Neural cell (in vitro differentiated cells): ENCODE data around the gene ANKRD33B.

Source experiments
- EP300 ChIP-seq: fragments of 450-650 bp; conservative IDR thresholded peaks from 2 replicates; pipeline ENCODE4 v1.6.1; 2014; ENCODE audit warnings: antibody characterized with exemption, mild to moderate bottlenecking, moderate library complexity; ENCODE audit not compliant: poor library complexity, severe bottlenecking
- EZH2 ChIP-seq: fragments of 200-600, 300-800 bp; shearing (Covaris generic), sonication (generic); IDR thresholded peaks from 2 replicates; pipeline ENCODE4 v1.6.1; 2014; ENCODE audit warnings: antibody characterized with exemption, low read length, borderline replicate concordance, mild to moderate bottlenecking; ENCODE audit not compliant: insufficient read depth, poor library complexity, severe bottlenecking
- MXI1 ChIP-seq: fragments of 450-650 bp; conservative IDR thresholded peaks from 2 replicates; pipeline ENCODE4 v1.6.1; 2014; ENCODE audit warnings: antibody characterized with exemption, mild to moderate bottlenecking; ENCODE audit not compliant: poor library complexity, severe bottlenecking
- POLR2AphosphoS5 ChIP-seq: IDR thresholded peaks from 2 replicates; pipeline ENCODE4 v1.6.1; 2012
- RAD21 ChIP-seq: fragments of 450-650 bp; conservative IDR thresholded peaks from 2 replicates; pipeline ENCODE4 v1.6.1; 2014; ENCODE audit warnings: antibody characterized with exemption, mild to moderate bottlenecking, moderate library complexity
- SMC3 ChIP-seq: fragments of 450-650 bp; conservative IDR thresholded peaks from 2 replicates; pipeline ENCODE4 v1.6.1; 2014; ENCODE audit warnings: antibody characterized with exemption, mild to moderate bottlenecking, moderate library complexity; ENCODE audit not compliant: poor library complexity
- TAF1 ChIP-seq: IDR thresholded peaks from 2 replicates; pipeline ENCODE4 v1.6.1; 2012; ENCODE audit warnings: low read depth
- TF ChIP-seq, protein P1 (sequence below): fragments of 450-650 bp; IDR thresholded peaks from 2 replicates; pipeline ENCODE4 v1.5.1; 2014; ENCODE audit warnings: antibody characterized with exemption, mild to moderate bottlenecking, moderate library complexity; ENCODE audit not compliant: poor library complexity, severe bottlenecking
- TF ChIP-seq, protein P2 (sequence below): IDR thresholded peaks from 2 replicates; pipeline ENCODE4 v1.6.1; 2012; ENCODE audit warnings: borderline replicate concordance

DNA sequence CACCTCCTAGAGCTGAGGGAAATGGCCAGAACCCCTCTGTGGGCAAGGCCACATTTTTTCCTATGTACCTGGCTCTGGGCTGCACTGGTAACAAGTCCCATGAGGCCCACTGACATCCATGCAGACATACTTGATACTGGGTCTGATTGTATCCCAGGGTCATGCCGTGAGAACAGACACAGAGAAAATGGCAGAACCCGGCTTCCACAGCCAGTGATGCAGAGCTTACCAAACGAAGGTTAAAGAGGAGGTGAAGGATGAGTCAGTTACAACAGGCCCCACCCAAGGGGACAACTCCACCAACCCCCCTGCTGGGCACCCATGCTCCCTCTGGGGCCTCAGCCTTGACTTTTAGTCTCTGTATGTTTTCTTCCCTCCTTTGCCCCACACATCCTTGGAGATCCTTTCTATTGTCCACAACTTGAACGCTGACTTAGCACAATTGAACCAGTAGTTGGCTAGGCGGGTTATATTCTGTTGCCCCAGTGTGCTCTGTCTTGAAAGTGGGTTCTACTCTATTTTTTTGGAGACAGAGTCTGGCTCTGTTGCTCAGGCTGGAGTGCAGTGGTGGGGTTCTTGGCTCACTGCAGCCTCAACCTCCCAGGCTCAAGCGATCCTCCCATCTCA lies 103.7 kb downstream of the ANKRD33B start:
- TF ChIP-seq, protein P1, sequence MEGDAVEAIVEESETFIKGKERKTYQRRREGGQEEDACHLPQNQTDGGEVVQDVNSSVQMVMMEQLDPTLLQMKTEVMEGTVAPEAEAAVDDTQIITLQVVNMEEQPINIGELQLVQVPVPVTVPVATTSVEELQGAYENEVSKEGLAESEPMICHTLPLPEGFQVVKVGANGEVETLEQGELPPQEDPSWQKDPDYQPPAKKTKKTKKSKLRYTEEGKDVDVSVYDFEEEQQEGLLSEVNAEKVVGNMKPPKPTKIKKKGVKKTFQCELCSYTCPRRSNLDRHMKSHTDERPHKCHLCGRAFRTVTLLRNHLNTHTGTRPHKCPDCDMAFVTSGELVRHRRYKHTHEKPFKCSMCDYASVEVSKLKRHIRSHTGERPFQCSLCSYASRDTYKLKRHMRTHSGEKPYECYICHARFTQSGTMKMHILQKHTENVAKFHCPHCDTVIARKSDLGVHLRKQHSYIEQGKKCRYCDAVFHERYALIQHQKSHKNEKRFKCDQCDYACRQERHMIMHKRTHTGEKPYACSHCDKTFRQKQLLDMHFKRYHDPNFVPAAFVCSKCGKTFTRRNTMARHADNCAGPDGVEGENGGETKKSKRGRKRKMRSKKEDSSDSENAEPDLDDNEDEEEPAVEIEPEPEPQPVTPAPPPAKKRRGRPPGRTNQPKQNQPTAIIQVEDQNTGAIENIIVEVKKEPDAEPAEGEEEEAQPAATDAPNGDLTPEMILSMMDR = no peak
- TF ChIP-seq POLR2AphosphoS5 = no peak
- no peak for TF ChIP-seq EZH2
- TF ChIP-seq EP300 = no peak
- TF ChIP-seq SMC3 = no peak
- TF ChIP-seq, protein P2, sequence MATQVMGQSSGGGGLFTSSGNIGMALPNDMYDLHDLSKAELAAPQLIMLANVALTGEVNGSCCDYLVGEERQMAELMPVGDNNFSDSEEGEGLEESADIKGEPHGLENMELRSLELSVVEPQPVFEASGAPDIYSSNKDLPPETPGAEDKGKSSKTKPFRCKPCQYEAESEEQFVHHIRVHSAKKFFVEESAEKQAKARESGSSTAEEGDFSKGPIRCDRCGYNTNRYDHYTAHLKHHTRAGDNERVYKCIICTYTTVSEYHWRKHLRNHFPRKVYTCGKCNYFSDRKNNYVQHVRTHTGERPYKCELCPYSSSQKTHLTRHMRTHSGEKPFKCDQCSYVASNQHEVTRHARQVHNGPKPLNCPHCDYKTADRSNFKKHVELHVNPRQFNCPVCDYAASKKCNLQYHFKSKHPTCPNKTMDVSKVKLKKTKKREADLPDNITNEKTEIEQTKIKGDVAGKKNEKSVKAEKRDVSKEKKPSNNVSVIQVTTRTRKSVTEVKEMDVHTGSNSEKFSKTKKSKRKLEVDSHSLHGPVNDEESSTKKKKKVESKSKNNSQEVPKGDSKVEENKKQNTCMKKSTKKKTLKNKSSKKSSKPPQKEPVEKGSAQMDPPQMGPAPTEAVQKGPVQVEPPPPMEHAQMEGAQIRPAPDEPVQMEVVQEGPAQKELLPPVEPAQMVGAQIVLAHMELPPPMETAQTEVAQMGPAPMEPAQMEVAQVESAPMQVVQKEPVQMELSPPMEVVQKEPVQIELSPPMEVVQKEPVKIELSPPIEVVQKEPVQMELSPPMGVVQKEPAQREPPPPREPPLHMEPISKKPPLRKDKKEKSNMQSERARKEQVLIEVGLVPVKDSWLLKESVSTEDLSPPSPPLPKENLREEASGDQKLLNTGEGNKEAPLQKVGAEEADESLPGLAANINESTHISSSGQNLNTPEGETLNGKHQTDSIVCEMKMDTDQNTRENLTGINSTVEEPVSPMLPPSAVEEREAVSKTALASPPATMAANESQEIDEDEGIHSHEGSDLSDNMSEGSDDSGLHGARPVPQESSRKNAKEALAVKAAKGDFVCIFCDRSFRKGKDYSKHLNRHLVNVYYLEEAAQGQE = no peak
- no peak for TF ChIP-seq MXI1
- no peak for TF ChIP-seq TAF1
- TF ChIP-seq RAD21 = no peak
